Ammon's horn (tissue), 1 donor: Measurements from ENCODE around the gene WDFY1.

Source experiments
- DNase-seq: peaks from one replicate; pipeline ENCODE4 v3.0.0-alpha.2; 2016; ENCODE audit warnings: low spot score

The WDFY1 gene, protein sequence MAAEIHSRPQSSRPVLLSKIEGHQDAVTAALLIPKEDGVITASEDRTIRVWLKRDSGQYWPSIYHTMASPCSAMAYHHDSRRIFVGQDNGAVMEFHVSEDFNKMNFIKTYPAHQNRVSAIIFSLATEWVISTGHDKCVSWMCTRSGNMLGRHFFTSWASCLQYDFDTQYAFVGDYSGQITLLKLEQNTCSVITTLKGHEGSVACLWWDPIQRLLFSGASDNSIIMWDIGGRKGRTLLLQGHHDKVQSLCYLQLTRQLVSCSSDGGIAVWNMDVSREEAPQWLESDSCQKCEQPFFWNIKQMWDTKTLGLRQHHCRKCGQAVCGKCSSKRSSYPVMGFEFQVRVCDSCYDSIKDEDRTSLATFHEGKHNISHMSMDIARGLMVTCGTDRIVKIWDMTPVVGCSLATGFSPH

DNA sequence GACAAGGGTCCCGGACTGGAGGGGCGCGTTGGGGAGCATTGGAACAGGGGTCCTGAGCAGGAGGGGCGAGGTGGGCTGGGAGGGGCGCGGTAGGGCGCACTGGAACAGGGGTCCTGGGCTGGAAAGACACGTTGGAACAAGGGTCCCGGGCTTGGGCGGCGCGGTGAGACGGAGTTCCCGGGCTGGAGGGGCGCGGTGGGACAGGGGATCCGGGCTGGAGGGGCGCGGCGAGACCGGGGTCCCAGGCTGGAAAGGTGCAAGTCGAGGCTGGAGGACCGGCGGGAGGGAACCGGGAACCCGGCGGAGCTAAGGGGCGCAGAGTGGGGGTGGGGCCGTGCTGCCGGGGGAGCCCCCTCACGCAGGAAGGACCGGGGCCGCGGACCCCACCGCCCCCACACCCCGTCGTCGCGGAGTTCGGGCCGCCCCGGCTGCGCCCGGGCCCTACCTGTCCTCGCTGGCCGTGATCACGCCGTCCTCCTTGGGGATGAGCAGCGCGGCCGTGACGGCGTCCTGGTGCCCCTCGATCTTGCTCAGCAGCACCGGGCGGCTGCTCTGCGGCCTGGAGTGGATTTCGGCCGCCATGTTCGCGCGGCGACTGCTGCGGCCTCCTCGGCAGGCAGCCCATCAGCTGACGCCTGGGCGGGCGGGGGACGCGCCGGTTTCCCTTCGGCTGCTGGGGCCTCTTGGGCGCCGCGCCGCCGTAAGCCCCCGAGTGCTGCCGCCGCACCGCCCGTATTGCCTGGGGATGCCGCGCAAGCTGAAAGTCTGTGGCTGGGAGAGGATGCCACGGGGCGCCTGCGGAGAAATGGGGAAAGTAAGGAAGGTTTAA is at the start of gene WDFY1:
Gene WDFY1, minus strand, starts transcription at position 633 of the 829 bp plus-strand sequence. Its CDS starts 51 bp downstream, at position 582.
- peak; percentile 96 for DNase-seq

DNA sequence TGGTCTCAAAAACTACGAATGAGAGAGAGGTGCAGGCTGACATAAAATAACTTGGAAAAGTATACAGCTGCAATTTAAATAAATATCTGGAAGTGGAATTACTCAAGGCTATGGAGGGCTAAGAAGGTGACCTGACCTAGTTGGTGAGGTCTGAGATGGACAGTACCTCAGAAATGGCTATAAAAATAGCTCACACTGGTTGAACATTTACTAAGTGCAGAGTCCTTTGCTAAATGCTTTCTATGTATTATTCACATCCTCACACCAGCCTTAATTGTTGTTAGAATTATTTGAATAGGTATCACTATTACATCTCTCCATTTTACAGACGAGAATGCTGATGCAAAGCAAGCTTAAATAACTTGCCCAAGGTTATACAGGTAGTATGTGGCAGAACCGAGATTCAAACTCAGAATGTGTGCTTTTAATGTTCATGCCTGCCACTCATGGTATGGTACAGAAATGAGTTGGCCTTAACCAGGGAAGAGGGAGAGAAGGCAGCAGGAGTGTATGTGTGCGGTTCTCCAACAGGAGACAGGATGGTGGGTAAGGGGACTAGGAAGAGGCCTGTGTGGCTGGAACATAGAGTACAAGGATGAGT is 49.5 kb upstream of the WDFY1 start:
- no peak for DNase-seq

DNA sequence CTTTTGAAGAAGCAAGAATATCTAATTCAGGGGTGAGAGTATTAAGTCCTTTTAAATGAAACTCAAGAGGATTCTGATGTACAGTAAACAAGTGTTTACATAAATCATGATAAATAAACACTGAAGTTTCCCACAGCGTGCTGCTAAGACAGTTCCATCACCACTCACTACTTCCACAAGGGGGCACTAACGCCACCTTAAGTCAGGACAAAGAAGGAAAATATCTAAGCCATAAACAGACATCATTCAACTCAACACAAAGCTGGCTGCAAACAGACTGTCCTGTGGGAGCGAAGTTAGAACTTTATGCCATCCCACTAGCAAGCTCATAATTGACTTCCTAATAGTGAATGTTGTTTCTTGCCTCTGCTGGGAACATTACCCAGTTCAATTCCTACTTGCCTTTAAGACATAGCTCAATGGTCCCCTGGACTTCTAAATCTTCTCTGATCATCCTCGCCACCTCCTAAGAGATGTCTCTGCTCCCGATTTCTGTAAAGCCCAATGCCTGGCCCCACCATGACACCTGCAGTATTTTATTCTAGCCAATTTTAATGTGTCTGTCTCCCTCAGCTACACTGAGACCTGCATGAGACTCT is 48.6 kb upstream of the WDFY1 start:
- peak; percentile 93 for DNase-seq

DNA sequence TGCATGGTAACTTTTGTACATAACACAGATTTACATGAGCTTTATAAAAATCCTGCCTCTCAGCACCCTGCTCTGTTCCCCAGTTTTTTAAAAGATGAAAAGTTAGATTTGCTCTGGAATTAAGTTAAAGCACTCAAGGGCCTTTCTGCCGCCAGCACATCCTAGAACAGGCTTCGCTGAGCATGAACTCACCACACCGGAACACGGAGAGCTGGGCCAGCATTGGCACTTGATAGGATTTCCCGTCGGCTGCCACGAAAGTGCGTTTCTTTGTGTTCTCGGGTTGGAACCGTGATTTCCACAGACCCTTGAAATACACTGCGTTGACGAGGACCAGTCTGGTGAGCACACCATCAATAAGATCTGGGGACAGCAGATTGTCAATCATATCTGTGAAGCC is 46.5 kb upstream of the WDFY1 start:
- no peak for DNase-seq

DNA sequence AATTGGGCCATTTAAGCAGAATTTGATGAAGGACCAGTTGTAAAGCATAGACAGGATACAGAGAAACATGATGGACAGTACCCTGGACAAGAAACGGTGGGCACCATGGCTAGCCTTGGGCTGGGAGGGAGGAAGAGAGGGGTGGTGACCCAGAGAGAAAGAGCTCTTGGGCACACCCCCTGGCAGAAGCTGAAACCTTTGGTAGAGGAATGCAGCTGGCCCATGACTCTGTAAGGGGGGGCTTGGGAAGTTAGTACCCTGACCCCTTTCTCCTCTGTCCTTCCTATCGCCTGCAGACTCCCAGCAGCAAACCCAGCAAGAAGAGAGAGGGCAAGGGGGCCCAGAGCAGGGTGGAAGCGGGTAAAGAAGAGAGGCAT is 44.7 kb upstream of the WDFY1 start:
- DNase-seq: no peak

DNA sequence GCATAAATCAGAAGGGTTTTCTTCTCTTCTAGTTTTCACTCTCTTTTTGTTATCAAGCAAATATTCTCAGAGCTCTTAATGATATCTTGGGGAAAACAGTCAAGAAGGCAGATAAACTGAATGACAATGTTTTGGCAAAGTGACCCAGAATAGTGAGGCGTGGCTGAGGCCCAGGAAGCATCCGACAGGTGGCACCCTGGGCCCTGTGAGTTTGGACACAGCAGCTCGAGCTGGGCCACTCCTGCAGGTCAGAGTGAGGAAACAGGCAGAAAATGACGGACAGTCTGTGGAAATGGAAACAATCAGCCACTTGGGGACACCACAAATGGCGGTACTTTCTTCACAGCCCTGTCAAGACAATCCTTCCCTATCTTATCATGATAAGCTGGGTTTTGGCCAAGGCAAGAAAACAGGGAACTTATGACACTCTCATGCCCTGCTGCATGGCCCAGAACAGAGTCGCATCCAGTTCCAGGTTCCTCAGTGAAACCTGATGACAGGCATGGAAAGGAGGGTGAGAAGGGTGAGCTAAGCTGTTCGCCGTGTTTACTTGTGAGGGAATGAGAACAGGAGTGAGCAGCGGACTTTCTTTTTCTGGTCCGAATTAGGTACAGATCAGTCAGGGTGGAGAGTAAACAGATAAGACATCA is 44.2 kb upstream of the WDFY1 start:
- no peak for DNase-seq

DNA sequence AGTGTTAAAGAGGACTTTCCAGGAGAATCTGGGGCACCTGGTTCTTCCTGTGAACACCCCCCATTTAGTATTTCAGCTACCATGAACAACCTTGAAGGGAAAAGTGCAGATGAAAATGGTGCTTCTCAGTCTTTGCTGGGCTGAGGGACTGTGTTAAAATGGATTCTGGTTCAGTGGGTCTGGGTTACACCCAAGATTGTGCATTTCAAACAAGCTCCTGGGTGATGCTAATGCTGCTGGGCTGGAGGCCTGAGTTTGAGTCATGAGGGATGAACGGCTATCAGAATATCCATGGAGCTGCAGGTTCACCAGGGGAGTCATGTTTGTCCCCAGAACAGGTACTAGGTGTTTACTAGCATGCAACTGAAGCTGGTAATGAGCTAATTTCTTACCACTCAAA is 36.1 kb upstream of the WDFY1 start:
- no peak for DNase-seq

DNA sequence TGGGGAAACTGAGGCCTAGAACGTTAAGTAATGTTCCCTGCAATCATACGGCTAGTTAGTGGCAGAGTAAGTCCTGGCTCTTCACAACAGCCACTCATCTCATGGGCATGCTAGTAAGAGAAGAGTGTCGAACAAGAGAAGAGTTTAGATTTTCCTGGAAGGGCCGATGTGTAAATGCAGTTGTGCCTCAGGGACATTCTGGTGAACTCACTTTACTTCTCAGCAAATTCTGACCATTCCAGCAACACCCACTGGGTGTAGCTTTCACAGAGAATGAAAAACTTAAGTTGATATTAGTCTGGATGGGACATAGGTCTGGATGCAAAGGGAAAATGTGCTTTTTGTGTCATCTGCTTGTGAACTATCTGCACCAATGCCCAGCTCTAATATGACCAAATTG is 35.7 kb upstream of the WDFY1 start:
- no peak for DNase-seq

DNA sequence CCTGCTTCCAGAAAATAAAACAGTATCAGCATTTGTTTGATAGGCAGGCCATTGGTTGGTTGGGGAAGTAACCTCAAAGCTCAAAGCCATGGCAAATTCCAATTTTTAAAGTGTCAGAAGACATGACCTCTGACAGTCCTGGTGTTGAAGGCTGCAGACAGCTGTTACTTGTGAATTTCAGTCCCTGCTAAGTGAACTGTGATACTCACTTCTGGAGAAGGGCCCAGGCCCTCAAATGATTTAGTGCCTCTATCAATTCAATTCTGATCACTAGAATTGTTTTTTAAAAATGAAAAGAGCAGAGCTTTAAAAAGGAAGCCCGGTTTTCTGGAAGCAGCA is 35.2 kb upstream of the WDFY1 start:
- no peak for DNase-seq

DNA sequence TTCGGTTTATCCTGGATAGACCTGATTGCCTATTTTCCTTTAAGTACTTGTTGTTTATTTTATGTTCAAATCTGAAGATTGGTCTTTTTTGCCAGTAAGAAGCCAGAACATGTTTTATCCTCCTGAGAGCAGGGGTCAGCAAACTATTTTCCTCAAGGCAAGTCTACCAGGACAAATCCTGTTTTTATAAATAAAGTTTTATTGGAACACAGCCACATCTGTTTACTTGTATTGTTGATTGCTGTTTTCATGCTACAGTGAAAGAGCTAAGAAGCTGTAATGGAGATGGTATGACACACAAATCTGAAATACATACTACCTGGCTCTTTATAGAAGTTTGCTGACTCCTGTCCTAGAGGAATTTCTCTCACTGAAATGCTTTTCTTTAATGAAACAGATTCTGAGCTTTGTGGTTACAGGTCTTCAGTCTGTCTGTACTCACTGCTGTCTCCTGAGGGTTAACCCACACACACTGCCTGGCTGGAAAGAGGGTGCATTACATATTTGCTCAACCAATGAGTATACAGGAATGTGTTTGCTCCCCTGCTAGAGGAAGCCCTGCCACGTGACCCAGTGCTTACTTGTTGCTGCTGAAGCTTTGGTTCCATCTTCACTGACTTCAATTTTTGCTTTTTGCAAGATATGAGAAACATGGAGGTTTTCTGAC is 34.7 kb upstream of the WDFY1 start:
- no peak for DNase-seq

DNA sequence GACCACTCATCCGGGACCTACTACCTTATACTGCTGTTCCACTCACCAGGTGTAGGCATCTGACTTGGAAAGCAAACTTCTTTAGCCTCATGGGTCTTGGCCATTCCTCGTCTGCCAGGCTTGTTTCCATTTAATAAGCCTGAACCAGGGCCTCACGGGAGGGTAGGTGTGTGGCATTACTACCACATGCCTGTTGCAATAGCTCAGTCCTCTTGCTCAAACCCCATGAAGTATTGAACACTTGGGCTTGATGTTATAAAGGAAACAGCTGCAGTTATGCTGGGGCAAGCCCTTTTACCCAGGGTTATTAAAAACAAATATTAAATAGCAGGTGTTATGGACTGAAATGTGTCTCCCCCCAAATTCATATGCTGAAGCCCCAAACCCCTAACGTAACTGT is 33.3 kb upstream of the WDFY1 start:
- DNase-seq: no peak

DNA sequence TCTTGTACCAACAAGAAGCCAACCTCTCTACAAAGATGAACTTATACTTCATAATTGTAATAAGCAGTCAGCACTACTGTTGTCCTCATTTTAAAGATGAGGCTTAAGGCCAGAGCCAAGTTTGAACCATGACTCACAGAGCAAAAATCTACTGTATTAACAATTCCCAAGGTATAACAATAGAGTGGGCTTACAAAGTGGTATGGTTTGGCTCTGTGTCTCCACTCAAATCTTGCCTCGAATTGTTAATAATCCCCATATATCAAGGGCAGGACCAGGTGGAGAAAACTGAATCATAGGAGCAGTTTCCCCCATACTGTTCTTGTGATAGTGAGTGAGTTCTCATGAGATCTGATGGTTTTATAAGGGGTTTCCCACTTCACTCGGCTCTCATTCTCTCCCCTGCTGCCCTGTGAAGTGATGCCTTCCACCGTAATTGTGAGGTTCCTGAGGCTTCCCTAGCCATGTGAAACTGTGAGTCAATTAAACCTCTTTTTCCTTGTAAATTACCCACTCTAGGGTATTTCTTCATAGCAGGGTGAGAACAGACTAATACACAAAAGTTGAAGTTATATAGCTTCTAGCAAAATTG is 31.6 kb upstream of the WDFY1 start:
- DNase-seq: no peak

DNA sequence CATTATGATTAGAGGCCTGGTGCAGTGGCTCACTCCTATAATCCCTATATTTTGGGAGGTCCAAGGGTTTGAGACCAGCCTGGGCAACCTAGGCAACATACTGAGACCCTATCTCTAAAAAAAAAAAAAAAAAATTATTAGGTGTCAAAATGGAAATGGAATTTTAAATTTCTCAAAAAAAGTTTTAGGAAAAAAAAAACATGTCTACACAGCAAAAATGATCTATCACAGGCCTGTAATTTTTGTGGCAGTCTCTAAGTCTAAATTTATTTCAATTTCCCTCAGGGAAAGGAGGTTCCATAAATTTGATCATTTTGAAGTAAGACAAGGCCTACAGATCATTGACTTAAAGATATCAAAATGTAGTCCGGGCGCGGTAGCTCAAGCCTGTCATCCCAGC is 28.5 kb upstream of the WDFY1 start:
- no peak for DNase-seq

DNA sequence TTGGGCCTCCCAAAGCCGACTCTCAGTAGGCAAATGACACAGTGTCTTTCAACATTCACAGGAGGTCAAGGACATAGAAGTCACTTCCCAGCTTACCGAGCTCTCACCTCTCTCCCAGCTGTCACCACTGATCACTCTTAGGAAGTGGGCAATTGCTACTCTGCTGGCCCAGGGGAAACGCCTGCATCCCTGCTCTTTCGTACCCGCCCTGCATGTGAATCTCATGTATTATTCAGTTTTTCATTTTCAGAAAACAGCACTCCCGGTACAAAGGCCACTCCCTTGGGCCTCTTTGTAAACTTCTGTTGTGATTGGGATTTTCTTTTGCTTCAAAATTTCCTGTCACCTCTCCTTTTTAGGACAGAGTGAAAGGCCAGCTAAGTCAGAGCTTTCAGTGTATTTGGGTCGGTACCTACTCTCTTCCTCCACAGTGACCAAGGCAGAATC is 27.5 kb upstream of the WDFY1 start:
- DNase-seq: no peak

DNA sequence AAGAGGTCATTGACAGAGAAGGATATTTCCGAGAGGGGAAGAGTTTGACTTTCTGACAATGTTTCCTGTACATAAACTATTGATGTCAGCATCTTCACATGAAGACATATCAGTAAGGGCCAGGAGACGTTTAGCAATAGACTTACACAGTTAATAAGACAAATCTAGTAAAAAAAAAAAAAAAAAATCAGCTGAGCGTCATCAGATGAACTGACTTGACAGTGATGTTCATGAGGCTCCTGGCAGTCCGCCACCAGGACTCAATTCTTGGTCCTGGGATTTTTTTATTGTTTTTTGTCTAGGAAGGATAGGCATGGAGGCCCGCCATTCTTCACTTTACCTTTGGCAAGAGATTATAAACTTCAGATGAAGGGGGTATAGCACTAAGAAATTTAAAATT is 26.6 kb upstream of the WDFY1 start:
- DNase-seq: no peak

DNA sequence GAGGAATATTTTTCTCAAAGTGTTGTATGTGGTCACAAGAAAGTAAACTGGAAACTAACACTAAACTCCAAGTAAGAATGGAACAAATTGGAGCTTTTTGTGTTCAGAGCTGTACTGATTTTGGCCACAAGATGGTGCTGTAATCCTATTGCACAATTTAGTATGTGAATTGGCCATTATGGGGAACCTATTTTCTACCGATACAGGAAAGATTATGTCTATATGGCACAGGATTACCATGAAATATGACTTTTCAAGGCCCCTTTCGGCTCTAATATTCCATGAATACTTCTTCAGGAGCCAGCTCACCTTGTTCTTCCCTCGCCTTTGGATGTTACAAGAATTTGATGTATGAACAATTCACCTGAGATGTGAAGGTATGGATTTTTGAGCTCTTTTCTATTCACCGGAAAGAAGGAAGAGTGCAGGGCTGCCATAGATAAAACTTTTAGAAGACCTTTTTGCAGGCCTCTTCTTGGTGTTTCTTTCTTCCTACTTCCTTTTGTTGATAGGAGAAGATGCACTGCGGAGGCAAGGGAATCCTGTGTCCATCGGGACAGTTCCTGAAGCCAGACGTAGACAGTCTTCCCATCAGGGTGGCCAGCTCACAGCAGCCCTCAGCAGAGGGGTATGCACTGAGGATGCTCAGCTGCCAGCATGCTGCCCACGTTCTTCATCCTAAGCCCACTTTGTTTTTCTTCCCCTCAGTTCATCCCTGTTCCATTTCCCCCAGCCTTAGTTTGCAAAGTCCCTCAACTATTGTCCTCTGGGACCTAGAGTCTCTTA is 25.4 kb upstream of the WDFY1 start:
- peak; percentile 69 for DNase-seq

DNA sequence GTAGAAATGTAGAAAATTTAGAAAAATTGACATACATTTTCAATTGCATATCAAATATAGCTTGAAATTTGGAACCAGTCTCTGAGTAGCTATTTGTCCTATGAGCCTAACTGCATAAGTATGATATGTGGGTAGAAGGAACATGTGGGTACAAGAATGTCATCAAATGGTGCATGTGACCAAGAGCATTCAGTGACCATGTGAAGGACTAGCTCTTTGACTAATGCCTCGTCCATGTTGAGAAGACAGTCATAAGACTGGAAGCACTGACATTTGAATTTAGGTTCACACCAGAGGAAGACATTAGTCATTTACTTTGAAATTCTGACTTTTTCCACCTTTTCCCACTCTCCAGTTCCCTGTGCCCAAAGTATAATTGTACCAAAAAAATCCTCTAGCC is 24.7 kb upstream of the WDFY1 start:
- DNase-seq: no peak

DNA sequence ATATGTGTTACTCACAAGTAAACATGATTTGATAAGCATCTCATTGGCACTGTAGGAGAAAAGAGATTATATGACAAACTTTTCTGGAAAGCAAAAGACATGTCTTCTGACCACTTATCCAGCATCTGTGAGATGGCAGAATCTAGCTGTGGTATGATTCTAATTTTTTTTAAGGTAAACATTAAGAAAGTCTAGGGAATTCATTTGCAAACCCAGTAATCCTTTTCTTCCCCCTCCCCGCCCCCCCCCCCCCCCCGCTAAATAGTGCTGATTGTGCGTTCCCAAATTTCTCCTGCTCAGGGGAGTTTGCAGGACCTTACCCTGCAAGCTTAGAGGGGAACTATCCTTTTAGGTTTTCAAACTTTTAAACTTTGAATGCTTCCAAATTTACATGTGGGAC is 24.2 kb upstream of the WDFY1 start:
- DNase-seq: no peak

DNA sequence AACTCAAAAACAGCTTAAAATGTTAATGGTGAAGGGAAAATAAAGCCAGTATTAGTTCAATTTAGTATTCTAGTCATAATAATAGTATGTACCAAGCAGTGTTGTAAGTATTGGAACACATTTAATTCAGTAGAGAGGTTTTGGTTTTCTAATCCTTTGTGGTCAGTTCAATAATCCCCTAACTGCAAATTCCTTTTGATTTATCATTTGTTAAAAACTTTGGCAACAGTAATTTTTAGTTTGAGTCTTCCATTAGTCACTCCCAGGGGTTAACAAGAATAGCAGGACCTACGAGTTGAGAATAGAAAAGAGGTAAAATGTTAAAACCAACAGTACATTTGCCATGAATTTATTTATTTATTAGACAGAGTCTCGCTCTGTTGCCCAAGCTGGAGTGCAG is 22.8 kb upstream of the WDFY1 start:
- no peak for DNase-seq

DNA sequence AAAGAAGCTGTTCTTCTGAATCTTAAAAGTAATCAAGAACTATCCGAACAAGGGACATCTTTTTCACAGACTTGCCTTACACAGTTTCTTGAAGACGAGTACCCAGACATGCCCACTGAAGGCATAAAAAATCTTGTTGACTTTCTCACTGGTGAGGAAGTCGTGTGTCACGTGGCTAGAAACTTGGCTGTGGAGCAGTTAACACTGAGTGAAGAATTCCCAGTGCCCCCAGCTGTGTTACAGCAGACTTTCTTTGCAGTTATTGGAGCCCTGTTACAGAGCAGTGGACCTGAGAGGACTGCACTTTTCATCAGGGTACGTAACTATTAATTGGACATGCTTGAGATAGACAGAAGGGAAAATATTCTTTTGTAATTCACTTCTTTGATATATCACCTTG is 14.6 kb upstream of the WDFY1 start:
- peak; percentile 55 for DNase-seq
